A673 (cell line): ENCODE measurements around the gene CYP46A1. TPM values are rescaled to one million over a fixed set of nuclear protein-coding genes. Genes with fewer than 3 reads are reported as not detected.

ENCODE experiments used
- BruUV-seq: library from RNA; stranded (reverse); fragments of 400-500 nt; replicated peaks from 2 replicates; lab custom pipeline; 2021; lab: Mats Ljungman, UMichigan
- CTCF ChIA-PET: fragments of 300-600 bp; sonication (Branson Sonifier 250); formaldehyde crosslinking; loops from one replicate; lab custom pipeline; 2022; ENCODE audit warnings: antibody characterized with exemption; lab: Charles Lee
- POLR2A ChIA-PET: fragments of 300-600 bp; sonication (Branson Sonifier 250); formaldehyde crosslinking; loops from one replicate; lab custom pipeline; 2022; ENCODE audit warnings: antibody characterized with exemption; ENCODE audit not compliant: low non-redundant PET; lab: Charles Lee
- DNase-seq: peaks from one replicate; pipeline ENCODE4 v3.0.0-alpha.2; 2015; ENCODE audit warnings: low spot score
- H3K27ac ChIP-seq: fragments of 200-600 bp; sonication (generic); 2 replicates; pipeline ENCODE4 v1.5.1; 2016; ENCODE audit warnings: mixed run types, low read depth, mild to moderate bottlenecking, mixed read lengths, antibody characterized with exemption, low read length; ENCODE audit not compliant: poor library complexity, severe bottlenecking
- H3K27me3 ChIP-seq: fragments of 200-600 bp; sonication (generic); replicated peaks from 2 replicates; pipeline ENCODE4 v1.6.1; 2017; ENCODE audit warnings: mixed run types, low read depth, mild to moderate bottlenecking, mixed read lengths, antibody characterized with exemption, low read length; ENCODE audit not compliant: insufficient read depth, poor library complexity
- H3K36me3 ChIP-seq: fragments of 200-600 bp; sonication (generic); 2 replicates; pipeline ENCODE4 v1.6.1; 2016; ENCODE audit warnings: mixed run types, mild to moderate bottlenecking, mixed read lengths, antibody characterized with exemption, low read length; ENCODE audit not compliant: insufficient read depth, poor library complexity, severe bottlenecking
- H3K4me1 ChIP-seq: fragments of 200-600 bp; sonication (generic); 2 replicates; pipeline ENCODE4 v1.6.1; 2017; ENCODE audit warnings: mixed run types, mild to moderate bottlenecking, mixed read lengths, antibody characterized with exemption, low read length; ENCODE audit not compliant: insufficient read depth, poor library complexity, severe bottlenecking
- H3K4me3 ChIP-seq: fragments of 200-600 bp; sonication (generic); 2 replicates; pipeline ENCODE4 v1.5.1; 2016; ENCODE audit warnings: low read depth, mixed run types, mild to moderate bottlenecking, mixed read lengths, low read length; ENCODE audit not compliant: poor library complexity, severe bottlenecking
- H3K9me3 ChIP-seq: fragments of 200-600 bp; sonication (generic); 2 replicates; pipeline ENCODE4 v1.6.1; 2016; ENCODE audit warnings: mixed run types, low read depth, mild to moderate bottlenecking, mixed read lengths, antibody characterized with exemption, low read length; ENCODE audit not compliant: poor library complexity, severe bottlenecking
- CTCF ChIP-seq: fragments of 300-800, 200-600 bp; sonication (generic); conservative IDR thresholded peaks from 2 replicates; pipeline ENCODE4 v1.5.1; 2017; ENCODE audit warnings: low read depth, mild to moderate bottlenecking, antibody characterized with exemption, low read length, moderate library complexity, mixed read lengths
- EZH2 ChIP-seq: fragments of 200-600 bp; sonication (generic); IDR thresholded peaks from 2 replicates; pipeline ENCODE4 v1.6.1; 2017; ENCODE audit warnings: borderline replicate concordance, low read depth, mild to moderate bottlenecking, mixed read lengths, antibody characterized with exemption, low read length; ENCODE audit not compliant: poor library complexity, severe bottlenecking
- intact Hi-C: fragments of 100-400 bp; cut with micrococcal nuclease; formaldehyde crosslinking; loops from one replicate; pipeline ENCODE4 v1.10.0; 2022; ENCODE audit not compliant: unreplicated experiment
- total RNA-seq: library from RNA; stranded (reverse); gene quantifications from 2 replicates; pipeline ENCODE4 v1.2.3, GENCODE V29; 2021

Gene CYP46A1
- total RNA-seq, 1 experiment from 2014 or later = not detected

- Histone ChIP-seq H3K9me3 (no peaks in the 10 kb centered on the region), H3K27me3 (no peaks in the 10 kb centered on the region), H3K27ac (no peak overlapping the region), H3K4me1 (no peaks in the 10 kb centered on the region), H3K36me3 (no peaks in the 10 kb centered on the region), H3K4me3 (peak overlapping the region; percentile 59)
- CTCF ChIA-PET = interaction anchor here (1.0 to 1.9 kb wide), 2 partner anchors 9 to 154 kb away, joined by 6 to 11 read pairs; no protein-coding TSS in a partner anchor
- TF ChIP-seq CTCF = no peak
- no peak for TF ChIP-seq EZH2
- POLR2A ChIA-PET = no interaction called here
- no TSS peak for BruUV-seq
- intact Hi-C loops = loop anchor here (1.0 kb wide), 1 partner anchor 154 kb away; no protein-coding TSS in a partner anchor
- no peak for DNase-seq
These were observed 46.9 kb downstream of the CYP46A1 start for GRCh38 chr14:99730876-99731546.

- Histone ChIP-seq H3K36me3 (no peaks in the 10 kb centered on the region), H3K27ac (no peak overlapping the region), H3K4me3 (no peak overlapping the region), H3K27me3 (no peaks in the 10 kb centered on the region), H3K9me3 (no peaks in the 10 kb centered on the region), H3K4me1 (no peaks in the 10 kb centered on the region)
- CTCF ChIA-PET = interaction anchor here (1.0 to 1.9 kb wide), 2 partner anchors 9 to 153 kb away, joined by 6 to 11 read pairs; no protein-coding TSS in a partner anchor
- intact Hi-C loops = no loop called here
- no peak for TF ChIP-seq CTCF
- TF ChIP-seq EZH2 = no peak
- POLR2A ChIA-PET = interaction anchor here (0.5 kb wide), 1 partner anchor 167 kb away, joined by 5 read pairs; no protein-coding TSS in a partner anchor
- BruUV-seq = no TSS peak
- no peak for DNase-seq
These were observed 47.7 kb downstream of the CYP46A1 start for GRCh38 chr14:99731547-99732435.

GRCh38 chr14:99732436-99733210, 48.5 kb downstream of the CYP46A1 start:
- H3K9me3 ChIP-seq = no peaks in the 10 kb centered on the region
- no peak for DNase-seq
- H3K27ac ChIP-seq = no peak overlapping the region
- H3K4me1 ChIP-seq = no peaks in the 10 kb centered on the region
- TF ChIP-seq EZH2 = no peak
- intact Hi-C loops = no loop called here
- H3K4me3 ChIP-seq = no peak overlapping the region
- BruUV-seq = no TSS peak
- CTCF ChIA-PET = no interaction called here
- POLR2A ChIA-PET = interaction anchor here (0.5 kb wide), 1 partner anchor 166 kb away, joined by 5 read pairs; no protein-coding TSS in a partner anchor
- no peaks in the 10 kb centered on the region for H3K27me3 ChIP-seq
- H3K36me3 ChIP-seq = no peaks in the 10 kb centered on the region
